ENCODE results near the gene ABTB1.
"Not testable (repeated sequence)": the region's sequence is repeated elsewhere in the genome, so short reads cannot be mapped to it uniquely, and the experiment has no call there.

Gene ABTB1

DNA sequence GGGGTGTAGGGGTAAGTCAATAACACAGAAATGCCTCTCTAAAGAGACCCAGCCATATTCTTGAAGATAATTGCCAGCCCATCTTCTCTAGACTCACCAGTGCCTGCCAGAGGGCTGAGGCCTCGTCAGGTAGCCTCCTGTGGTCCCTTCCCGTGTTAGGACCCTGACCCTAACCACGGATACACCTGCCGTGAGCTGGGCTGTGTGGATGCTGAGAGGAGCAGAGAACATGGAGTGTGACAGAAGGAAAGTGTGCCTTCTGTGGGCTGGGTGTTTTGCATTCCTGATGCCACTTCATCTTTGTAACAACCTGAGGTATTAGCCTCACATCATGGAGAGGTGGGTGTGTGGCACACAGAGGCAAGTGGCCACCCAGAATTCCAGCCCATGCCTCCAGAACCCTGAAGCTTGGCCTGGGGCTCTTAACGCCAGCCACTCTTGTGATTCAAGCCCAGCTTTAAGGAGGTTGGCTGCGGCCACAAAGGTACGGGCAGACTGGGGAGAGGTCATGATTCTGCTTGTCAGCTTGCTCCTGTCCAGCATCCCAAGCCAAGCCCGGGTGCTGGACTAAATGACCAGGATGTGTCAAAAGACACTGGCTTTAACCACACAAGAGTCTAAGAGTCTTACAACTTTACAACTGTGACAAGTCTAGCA lies 21.1 kb upstream of the ABTB1 start:
- no peak for DNase-seq

DNA sequence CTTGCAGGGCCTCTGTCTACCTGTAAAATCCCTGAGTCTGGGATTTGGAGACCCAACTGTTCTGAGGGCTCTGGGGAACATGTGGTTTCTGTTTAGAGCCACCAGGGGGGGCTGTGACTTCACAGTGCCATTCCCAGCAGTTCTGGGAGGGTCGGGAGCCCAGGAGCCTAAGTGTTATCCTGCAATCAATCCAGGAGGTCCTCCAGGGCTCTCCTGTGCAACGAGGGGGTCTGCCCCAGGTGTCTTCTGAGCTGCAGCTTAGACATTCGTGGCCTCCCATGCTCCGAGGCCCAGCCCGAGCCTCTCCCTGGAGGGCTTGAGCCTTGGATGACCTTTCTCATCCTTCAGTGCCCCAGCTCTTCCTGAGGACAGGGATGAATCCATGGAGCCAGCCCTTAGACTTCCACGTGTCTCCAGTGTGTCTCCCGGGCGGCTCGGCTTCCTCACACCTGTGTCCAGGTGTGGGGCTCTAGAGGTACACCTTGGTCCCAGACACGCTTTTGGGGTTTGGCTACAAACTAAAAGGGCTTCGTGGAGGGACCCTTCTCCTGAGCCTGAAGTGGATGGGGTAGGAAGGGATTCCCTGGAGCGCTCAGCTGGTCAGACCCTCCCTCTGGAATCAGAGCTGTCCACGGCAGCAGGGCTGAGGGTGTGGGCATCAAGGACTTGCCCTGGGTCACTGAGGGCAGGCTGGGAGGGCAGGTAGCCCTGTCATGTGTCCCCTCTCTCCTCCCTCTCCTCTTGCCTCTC lies 20.3 kb upstream of the ABTB1 start:
- DNase-seq: no peak

DNA sequence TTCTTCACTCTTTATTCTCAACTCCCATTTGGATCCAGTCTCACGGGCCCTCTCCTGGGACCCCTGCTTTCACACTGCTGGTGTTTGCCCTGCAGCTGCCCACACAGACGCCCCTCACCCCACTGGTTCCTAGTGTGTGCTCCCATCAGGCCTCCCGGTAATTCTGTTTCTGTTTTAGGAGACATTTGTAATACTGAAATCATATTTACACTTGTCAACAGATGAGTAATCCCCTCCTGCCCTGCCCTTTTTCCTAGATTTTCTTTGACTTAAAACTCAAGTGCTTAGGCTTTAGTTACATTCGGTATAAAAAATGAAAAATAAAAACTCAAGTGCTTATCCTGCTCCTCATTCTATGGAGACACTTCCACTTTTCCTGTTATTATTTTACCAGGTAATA lies 18.4 kb upstream of the ABTB1 start:
- DNase-seq: no peak

DNA sequence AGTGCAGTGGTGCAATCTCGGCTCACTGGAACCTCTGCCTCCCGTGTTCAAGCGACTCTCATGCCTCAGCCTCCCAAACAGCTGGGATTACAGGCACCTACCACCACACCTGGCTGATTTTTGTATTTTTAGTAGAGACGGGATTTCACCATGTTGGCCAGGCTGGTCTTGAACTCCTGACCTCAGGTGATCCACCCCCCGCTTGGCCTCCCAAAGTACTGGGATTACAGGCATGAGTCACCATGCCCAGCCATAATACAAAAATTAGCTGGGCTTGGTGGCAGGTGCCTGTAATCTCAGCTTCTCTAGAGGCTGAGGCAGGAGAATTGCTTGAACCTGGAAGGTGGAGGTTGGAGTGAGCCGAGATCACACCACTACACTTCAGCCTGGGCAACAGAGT lies 17.8 kb upstream of the ABTB1 start:
- not testable (repeated sequence) for DNase-seq

DNA sequence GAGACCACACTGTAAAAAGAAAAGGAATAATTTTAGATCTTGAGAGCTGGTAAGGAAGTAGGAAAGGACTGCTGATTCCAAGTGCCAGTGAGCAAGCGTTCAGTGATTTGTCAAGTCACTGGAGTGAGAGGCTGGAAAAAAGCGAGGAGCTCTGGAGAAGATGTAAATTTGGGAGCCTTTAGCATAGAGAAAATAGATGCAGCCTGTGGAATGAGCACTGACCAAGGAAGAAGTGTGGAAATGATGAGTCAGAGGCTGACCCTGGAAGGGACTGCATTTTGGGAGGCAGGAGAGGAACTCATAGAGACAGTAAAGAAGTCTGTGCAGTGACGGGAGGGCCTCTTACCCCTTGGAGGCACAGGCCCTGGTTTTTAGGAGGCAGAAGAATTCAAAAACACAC lies 17.1 kb upstream of the ABTB1 start:
- no peak for DNase-seq

DNA sequence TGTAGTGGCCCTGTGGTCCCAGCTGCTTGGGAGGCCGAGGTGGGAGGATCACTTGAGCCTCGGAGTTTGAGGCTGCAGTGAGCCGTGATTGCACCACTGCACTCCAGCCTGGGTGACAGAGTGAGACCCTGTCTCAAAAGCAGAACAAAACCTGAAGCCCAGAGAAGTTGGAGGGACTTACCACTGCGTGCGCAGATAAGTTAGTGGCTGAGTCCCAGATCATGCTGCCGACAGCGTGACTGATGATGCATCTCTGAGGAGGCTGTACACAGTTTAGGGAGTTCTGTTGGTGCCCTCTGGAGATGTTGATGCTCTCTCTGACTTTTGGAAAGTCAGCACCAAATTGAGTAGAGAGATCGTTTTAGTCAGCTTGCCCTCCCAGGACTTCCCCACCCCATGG lies 15.8 kb upstream of the ABTB1 start:
- no peak for DNase-seq

DNA sequence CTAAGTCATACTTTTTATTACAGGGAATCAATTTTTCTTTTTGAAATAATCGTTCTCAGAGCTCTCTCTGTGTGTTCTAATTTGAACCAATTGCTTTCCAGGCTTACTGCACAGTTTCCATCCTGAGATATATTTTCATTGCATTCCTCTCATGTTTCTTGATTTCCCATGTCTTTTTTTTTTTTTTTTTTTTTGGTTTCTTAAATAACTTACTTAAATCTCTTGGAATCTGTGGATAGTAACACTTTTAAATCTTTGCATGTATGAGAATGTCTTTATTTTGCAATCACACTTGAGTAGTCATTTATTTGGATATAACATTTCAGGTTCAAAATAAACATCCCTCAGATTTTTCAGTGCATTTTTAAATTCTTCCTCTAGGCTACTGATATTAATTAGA lies 14.5 kb upstream of the ABTB1 start:
- no peak for DNase-seq

DNA sequence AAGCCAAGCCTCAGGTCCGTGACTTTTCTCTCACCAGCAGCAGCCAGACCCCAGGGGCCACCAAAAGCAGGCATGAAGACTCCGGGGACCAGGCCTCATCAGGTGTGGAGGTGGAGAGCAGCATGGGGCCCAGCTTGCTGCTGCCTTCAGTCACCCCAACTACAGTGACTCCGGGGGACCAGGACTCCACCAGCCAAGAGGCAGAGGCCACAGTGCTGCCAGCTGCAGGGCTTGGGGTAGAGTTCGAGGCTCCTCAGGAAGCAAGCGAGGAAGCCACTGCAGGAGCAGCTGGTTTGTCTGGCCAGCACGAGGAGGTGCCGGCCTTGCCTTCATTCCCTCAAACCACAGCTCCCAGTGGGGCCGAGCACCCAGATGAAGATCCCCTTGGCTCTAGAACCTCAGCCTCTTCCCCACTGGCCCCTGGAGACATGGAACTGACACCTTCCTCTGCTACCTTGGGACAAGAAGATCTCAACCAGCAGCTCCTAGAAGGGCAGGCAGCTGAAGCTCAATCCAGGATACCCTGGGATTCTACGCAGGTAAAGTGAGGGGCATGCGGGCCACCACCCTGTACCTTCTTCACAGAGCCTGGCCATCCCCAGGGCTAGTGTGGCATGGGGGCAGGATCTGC lies 12.0 kb upstream of the ABTB1 start:
- DNase-seq: no peak

DNA sequence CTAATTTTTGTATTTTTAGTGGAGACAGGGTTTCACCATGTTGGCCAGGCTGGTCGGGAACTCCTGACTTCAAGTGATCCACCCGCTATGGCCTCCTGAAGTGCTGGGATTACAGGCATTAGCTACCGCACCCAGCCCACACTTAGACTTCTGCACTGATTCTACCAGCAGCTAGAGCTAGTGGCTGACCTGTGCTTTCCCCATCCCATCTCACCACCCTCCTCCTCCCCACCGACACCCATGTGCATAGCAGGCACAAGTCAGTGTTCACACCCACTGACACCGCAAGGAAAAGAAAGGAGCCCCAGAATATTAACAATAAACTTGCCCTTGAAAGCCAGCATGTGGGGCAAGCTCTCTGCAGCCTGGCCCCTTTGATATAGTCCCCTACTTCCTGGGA lies 11.2 kb upstream of the ABTB1 start:
- DNase-seq: no peak

DNA sequence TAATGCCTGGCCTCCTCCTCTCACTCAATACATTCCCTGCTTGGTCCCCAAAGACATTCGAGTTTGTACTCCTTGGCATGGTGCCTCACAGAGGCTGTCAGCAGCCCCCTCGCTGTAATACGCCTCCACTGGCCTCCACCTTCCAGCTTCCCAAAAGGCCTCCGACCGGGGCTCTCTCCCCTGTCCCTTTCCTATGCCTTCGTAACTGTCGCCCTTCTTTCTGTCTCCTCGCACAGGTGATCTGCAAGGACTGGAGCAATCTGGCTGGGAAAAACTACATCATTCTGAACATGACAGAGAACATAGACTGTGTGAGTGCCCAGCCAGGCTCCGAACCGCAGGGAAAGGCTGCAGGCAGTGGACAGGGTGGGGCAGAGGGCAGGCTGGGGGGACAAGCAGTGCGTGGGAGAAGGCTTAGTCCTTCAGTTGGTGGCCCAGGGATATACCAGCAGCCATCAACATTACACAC lies 10.7 kb upstream of the ABTB1 start:
- no peak for DNase-seq

DNA sequence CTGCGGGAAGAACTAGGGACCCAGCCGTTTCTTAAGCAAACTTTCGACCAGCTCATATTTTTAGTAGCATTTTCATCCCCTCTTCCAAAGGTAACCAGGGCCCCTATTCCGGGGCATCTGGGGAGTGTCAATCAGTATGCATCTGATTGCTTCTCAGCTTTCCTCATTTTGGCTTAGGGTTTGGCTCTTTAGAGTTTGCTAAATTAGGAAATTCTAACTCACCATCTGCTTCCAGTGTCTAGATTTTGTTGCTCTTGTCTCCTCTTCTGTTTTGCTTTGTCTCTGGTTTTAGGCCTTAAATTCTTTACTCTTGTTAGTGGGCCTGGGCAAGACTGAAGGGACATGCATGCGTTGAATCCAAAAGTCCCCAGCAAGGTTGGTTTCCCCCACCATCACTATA lies 9.6 kb upstream of the ABTB1 start:
- no peak for DNase-seq

DNA sequence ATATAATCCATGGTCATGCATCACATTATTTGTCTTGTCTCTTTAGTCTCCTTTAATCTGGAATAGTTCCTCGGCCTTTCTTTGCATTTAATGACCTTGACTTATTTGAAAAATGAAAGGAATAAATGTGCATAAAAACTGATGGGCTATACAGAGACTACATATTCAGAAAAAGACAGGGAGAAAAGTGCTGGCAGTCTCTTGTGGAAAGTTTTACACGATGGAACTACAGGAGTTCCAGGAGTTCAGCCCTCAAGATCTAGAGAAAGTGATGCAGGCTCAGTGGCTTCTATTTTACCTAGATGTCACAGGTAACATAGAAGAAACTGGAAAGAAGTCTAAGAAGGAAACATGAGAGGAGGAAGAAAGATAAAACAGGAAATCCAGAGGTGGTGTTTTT lies 7.6 kb upstream of the ABTB1 start:
- no peak for DNase-seq

DNA sequence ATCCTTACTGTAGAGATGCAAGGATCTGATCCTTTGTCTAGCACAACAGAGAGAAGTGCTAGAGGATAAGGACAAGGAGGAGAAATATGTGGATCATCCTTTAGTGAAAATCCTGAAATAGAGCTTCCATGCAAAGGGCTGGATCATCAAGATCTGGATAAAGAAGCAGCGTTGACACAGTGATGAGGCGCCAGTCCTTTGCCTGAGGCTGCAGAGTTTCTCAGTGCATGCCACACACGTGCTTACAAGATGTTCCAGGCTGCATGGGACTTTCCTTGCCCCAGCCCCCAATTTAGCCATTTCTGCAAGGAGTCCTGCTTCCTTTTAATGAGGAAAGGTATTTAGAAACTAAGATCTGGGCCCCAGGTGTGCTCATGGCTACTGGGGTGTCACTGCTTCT lies 7.2 kb upstream of the ABTB1 start:
- DNase-seq: no peak

DNA sequence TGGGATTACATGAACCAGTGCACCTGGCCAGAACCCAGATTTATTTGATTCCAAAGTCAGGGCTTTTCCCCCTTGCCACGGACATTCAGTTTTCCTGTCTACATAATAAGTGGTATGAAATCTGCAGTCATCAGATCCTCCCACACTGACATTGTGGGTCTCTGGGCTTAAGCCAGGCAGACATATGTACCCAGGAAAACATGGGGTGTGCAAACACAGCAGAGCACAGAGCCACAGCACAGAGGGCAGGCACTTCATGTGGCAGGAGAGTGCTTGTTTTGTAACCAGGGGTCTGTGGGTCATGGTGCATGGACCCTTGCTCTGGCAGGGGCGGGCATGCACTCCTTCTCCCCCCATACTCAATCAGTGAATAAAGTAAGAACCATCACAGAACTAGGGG lies 6.1 kb upstream of the ABTB1 start:
- no peak for DNase-seq

DNA sequence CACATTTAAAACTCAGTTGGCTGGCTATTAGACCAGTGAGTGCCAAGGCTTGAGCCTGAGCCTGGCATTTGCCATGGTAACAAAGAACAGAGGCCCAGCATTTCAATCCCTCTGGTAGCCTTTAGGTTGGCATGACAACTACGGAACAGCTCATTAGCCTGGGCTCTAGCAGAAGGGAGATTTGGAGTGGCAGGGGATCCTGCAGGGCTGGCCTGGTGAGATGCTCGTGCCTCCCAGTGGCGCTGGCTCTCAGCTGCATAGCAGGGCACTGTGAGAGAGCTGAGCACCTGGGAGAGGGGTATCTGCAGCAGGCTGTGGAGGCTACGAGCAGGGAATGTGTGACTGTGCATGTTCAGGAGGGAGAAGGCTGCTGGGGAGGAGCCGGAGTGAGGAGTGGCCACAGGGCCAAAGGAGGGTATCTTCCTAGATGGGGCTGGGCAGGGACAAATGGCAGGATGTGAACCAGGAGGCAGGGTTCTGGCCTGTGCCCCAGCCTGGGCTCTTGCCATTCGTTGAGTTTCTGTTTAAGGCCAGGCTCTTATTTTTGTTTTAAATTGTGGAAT lies 5.6 kb upstream of the ABTB1 start:
- no peak for DNase-seq

DNA sequence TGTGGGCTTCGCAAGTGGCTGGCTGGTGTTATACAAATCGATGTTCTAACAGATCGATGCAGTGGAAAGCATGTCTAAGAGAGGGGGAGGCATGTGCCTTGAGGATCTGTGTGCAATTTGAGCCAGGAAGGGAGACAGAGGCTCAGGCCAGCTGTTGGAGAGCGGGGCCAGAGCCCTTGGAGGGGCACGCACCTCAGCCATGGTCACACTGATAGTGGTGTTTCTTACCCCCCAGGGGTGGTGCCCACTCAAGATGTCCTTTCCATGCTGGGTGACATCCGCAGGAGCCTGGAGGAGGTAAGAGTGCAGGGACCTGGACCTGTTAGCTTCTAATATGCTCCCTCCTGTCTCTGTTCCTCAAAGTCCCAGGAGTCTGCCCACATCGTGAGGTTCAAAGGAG lies 3.8 kb upstream of the ABTB1 start:
- DNase-seq: no peak

DNA sequence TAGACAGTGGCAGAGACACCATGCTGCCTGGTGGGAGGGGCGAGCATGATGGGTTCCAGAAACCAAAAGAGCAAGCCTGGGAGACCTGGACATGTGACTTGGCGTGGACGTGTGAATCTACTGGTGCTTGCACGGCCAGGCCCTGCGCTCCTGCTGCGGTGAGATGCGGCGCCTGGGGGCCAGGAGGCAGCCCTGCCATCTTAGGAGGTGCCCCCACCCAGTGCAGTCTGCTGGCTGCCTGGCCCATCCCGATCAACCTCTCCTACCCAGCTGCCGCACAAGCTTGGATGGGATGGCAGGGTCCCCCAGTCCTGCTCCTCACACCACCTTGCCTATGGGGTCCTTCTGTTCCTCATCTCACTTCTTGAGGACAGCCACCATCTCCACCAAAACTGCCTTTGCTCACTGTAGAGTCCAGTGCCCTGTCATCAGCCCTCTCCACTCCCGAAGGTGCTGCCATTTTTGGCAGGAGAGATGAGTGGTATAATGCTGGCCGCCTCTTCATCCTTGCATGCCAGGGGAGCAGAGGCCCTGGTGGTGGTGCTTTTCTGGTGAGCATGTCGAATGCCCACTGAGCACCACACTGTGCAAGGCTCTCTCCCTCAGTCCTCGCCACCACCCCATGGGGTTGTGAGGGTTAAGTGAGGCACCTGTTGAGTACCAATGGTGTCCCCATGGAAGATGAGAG lies 3.1 kb upstream of the ABTB1 start:
- no peak for DNase-seq

DNA sequence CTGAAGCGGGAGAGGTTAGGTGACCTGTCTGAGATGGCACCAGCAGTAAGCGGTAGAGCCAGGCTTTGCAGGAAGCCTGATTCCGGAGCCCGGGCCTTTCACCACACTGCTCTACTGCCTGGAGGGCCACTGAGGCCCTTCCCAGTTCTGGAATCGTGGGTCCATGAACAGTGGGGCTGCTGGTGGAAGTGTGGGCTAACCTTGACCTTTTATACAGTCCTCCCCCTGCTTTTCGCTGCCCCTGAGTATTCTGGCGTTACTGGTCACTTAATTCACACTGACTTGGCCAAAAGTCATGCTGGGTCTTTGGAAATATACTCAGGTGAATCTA lies 2.6 kb upstream of the ABTB1 start:
- DNase-seq: no peak

DNA sequence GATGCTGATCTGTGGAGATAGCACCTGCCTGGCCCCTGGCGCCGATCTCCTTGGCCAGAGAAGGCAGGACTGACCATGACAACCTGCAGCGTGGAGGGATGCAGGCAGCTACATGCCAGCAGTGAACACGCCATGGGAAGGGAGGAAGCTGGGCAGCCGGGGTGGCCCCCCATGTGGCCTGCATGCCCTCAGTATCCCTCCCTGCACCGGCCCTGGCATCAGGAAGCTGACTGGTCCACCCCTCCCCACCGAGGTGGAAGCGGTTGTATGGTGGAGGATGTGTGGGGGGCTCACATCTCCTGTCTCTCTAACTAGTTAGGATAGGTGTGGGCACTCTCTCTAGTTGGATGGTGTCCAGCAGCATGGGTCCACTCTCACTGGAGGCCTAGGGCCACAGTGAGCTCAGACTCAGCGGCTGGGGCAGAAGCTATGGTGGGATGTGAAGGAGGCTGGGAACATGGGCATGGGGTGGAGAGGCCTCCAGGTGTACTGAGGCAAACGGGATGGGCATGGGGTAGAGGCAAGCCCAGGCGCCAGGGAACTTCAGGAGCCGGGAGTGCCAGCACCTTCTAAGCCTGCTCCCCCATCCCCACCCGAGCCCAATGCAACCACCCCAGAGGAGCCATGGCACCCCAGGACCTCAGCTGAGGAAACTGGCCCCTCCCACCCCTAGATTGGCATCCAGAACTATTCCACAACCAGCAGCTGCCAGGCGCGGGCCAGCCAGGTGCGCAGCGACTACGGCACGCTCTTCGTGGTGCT lies 1.8 kb upstream of the ABTB1 start:
- DNase-seq: no peak

DNA sequence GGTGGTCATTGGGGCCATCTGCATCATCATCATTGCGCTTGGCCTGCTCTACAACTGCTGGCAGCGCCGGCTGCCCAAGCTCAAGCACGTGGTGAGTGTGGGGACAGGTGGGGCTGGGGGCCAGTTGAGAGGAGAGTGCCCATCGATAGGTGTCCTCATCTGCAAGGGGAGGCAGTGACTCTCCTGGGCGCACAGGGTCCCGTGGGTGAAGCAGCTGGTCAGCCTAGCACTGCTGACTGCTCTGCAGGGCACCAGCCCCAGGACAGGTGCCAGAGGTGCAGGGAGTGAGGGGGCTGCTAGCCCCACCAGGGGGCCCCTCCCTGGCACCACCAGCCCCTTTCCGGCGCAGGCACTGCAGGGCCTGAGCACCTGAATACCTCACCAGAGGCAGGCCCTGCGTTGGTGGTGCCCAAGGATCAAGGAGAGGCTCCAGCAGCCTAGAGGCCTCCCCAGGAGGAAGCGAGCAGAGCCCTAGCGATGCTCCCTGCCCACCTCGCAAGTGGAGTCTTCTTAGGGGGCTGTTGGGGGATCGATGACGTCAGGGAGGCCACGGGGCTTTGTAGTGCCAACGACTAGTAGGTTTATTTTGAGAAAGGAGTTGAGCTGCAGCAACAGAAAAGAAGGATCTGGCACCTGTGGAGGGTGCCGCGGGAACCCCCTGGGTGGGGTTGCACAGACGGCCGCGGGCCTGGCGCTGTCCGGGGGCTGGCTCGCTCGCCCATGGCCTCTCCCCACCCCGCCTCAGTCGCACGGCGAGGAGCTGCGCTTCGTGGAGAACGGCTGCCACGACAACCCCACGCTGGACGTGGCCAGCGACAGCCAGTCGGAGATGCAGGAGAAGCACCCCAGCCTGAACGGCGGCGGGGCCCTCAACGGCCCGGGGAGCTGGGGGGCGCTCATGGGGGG lies 976 bp upstream of the ABTB1 start:
- no peak for DNase-seq

DNA sequence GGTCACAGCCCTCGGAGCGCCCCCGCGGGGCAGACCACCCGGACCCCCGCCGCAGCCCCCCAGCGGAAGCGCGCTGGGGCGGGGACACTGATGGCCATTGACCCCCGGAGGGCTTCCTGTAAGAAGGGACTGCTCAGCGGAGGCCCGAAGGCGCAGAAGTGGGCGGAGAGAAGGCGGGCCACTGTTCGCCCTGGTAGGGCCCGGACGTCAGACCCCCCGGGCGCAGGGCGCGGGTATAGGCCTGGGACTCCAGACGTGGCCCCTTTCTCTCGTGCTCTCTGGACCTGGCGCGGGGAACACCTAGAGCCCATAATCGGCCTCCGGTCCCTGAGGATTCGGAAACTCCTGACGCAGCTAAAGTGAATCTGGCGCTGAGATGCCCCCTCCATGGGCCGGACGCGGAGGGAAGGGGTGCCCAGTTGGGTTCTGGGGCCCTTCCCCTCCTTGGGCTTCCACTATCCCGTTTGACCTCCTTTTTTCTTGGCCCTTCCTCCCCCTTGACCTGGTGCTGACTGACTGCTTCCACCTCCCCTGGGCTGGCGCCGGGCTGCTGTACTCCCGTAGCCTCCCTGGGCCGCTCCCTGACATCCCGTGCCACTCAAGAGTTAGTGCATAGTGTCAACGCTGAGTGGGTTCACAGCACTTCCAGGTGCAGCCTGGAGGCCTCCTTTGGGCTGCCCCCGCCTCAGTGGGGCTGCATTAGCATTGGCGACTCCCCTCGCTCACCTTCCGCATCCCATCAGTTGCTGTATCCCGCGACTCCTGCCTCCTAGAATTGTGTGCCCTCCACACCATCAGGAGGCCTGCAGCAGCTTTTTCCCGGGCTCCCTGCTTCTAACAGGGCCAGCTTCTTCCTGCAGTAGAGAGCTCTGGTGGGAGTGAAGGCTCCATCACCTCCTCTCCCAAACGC lies 694 bp downstream of the ABTB1 start:
- no peak for DNase-seq

All from NCI-H2081 treated with DMSO at 0.1 percent for 48 hours (cell line).